Measurements from ENCODE around the gene FOXR2. TPM values are rescaled to one million over a fixed set of nuclear protein-coding genes. Genes with fewer than 3 reads are reported as not detected.

FOXR2 gene
- polyA plus RNA-seq, 1 experiment, result not detected

DNA sequence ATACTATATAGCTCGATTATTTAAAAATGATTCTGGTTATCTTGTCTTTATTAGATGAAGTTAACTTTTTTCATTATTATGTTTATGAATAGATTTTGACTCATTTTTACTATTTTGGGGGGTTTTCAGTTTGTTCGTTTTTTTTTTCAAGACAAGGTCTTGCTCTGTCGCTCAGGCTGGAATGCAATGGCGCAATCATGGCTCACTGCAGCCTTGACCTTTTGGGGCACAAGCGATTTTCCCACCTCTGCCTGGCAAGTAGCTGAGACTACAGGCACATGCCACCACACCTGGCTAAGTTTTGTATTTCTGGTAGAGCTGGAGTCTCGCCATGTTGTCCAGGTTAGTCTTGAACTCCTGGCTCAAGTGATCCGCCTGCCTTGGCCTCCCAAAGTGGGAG, 24.9 kb upstream of the FOXR2 start:
- no peaks in the 10 kb centered on the region for H3K27me3 ChIP-seq (ENCODE audit: control insufficient read depth, insufficient read depth, low read length)
- TF ChIP-seq, protein P1, sequence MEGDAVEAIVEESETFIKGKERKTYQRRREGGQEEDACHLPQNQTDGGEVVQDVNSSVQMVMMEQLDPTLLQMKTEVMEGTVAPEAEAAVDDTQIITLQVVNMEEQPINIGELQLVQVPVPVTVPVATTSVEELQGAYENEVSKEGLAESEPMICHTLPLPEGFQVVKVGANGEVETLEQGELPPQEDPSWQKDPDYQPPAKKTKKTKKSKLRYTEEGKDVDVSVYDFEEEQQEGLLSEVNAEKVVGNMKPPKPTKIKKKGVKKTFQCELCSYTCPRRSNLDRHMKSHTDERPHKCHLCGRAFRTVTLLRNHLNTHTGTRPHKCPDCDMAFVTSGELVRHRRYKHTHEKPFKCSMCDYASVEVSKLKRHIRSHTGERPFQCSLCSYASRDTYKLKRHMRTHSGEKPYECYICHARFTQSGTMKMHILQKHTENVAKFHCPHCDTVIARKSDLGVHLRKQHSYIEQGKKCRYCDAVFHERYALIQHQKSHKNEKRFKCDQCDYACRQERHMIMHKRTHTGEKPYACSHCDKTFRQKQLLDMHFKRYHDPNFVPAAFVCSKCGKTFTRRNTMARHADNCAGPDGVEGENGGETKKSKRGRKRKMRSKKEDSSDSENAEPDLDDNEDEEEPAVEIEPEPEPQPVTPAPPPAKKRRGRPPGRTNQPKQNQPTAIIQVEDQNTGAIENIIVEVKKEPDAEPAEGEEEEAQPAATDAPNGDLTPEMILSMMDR (IDR thresholded peaks at IDR 0.05; ENCODE audit: low read depth, low read length), result no peak
- ChIA-PET POLR2A (no interaction called here), CTCF (no interaction called here)
- DNase-seq (ENCODE audit: low read depth, low spot score), result no peak
- no peak overlapping the region for H3K4me3 ChIP-seq (ENCODE audit: low read depth, low read length)
- H3K9me3 ChIP-seq (ENCODE audit: control insufficient read depth, insufficient read depth, low read length), result no peaks in the 10 kb centered on the region
- no peak overlapping the region for H3K27ac ChIP-seq (ENCODE audit: low read depth, low read length)

DNA sequence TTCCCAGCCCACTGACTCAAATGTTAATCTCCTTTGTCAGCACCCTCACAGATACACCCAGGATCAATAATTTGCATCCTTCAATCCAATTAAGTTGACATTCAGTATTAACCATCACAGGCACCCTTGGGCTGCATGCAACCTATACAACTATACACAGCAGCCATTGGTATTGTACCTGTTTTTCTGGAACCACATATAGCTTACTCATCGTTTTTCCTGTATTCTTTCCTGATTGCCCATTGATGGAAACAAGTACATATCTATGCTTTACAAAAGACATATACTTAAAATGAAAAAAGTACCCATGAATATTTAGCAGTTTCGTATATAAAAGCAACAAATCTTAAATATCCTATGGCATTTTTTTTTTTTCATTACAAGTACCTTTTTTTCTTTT, 3.7 kb upstream of the FOXR2 start:
- TF ChIP-seq, protein P1 (IDR thresholded peaks at IDR 0.05; ENCODE audit: low read depth, low read length), result no peak
- H3K4me3 ChIP-seq (ENCODE audit: low read depth, low read length), result no peak overlapping the region
- ChIA-PET POLR2A (no interaction called here), CTCF (no interaction called here)
- H3K27me3 ChIP-seq (ENCODE audit: control insufficient read depth, insufficient read depth, low read length), result no peaks in the 10 kb centered on the region
- no peak overlapping the region for H3K27ac ChIP-seq (ENCODE audit: low read depth, low read length)
- no peaks in the 10 kb centered on the region for H3K9me3 ChIP-seq (ENCODE audit: control insufficient read depth, insufficient read depth, low read length)
- DNase-seq (ENCODE audit: low read depth, low spot score), result no peak

DNA sequence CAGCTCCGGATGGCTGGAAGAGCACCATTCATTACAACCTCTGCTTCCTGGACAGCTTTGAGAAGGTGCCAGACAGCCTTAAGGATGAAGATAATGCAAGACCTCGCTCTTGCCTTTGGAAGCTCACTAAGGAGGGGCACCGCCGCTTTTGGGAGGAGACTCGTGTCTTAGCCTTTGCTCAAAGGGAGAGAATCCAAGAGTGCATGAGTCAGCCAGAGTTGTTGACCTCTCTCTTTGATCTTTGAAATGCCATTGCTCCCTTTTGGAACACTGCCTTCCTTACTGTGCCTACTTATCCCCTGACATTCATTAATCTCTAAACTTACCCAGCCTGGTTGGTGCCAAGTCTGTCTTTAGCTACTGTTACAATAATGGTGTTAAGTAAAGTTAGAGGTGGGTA, 1.2 kb downstream of the FOXR2 start:
- no peaks in the 10 kb centered on the region for H3K27me3 ChIP-seq (ENCODE audit: control insufficient read depth, insufficient read depth, low read length)
- H3K4me3 ChIP-seq (ENCODE audit: low read depth, low read length), result no peak overlapping the region
- ChIA-PET CTCF (no interaction called here), POLR2A (no interaction called here)
- TF ChIP-seq, protein P1 (IDR thresholded peaks at IDR 0.05; ENCODE audit: low read depth, low read length), result no peak
- no peaks in the 10 kb centered on the region for H3K9me3 ChIP-seq (ENCODE audit: control insufficient read depth, insufficient read depth, low read length)
- H3K27ac ChIP-seq (ENCODE audit: low read depth, low read length), result no peak overlapping the region
- no peak for DNase-seq (ENCODE audit: low read depth, low spot score)

DNA sequence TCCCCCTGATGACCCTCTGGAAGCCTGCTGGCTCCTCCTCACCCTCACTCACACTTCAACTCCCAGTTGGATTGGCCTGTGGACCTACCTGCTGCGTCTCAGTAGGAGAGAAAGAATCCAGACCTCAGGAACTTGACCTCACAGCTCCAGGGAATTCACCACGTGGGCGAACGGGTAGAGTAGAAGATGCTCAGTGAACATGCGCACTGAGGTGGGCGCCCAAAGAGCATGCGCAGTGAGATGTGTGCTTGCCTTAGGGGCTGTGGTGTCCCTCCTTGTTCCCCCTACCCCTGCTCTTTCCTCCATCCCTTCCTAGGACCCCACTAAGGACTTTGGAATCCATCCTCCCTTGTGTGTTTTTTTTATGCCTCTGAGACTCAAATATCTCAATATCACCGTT, 12.9 kb downstream of the FOXR2 start:
- no peak for DNase-seq (ENCODE audit: low read depth, low spot score)
- H3K27me3 ChIP-seq (ENCODE audit: control insufficient read depth, insufficient read depth, low read length), result no peaks in the 10 kb centered on the region
- CTCF ChIA-PET, result no interaction called here
- no peaks in the 10 kb centered on the region for H3K9me3 ChIP-seq (ENCODE audit: control insufficient read depth, insufficient read depth, low read length)
- TF ChIP-seq, protein P1 (IDR thresholded peaks at IDR 0.05; ENCODE audit: low read depth, low read length), result no peak
- H3K27ac ChIP-seq (ENCODE audit: low read depth, low read length), result no peak overlapping the region
- POLR2A ChIA-PET, result no interaction called here
- no peak overlapping the region for H3K4me3 ChIP-seq (ENCODE audit: low read depth, low read length)

DNA sequence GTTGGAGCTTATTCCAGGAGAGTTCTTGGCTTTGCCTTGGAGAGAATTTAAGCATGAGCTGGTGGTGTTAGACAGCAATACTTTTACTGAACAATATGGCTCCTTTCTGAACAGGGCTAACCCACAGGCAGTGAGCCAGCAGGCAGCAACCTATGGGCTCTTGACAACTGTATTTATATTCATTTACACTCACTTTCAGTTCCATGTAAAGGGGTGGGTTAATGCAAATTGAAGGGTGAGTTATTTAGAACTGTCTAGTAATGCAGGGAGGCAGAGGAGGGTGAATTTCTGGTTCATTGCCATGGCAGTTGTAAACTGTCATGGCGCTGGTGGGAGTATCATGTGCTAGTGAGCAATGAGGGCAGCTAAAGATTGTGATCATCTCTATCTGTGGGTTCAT, 15.7 kb downstream of the FOXR2 start:
- no peak for DNase-seq (ENCODE audit: low read depth, low spot score)
- TF ChIP-seq, protein P1 (IDR thresholded peaks at IDR 0.05; ENCODE audit: low read depth, low read length), result no peak
- Histone ChIP-seq H3K27ac (ENCODE audit: low read depth, low read length) (no peak overlapping the region), H3K4me3 (ENCODE audit: low read depth, low read length) (no peak overlapping the region), H3K27me3 (ENCODE audit: control insufficient read depth, insufficient read depth, low read length) (no peaks in the 10 kb centered on the region), H3K9me3 (ENCODE audit: control insufficient read depth, insufficient read depth, low read length) (no peaks in the 10 kb centered on the region)
- POLR2A ChIA-PET, result no interaction called here
- CTCF ChIA-PET, result no interaction called here
